Measurements from ENCODE around the gene MBNL1.
A peak's percentile ranks its signal among the peaks of the same experiment; 100 is the strongest.

MBNL1 gene

DNA sequence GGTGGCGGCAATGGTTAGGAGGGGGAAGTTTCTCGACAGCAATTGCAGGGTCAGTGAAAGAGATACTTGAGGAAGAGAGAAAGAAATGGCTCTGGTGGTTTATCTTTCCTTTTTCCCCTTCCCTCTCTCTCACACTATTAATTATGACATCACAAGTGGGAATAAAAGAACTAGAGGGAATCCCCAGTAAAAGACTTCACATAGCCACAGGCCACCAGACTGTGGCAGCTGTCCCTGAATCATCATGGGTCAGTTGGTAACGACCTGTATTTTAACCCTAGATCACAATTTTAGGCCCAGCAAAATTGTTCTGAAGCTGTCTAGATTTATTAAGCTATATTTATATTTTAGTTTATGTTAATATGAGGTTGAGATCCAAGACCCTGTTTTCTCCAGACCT, 40.3 kb downstream of the MBNL1 start:
- no peak for FAIRE-seq
- no peak for DNase-seq (ENCODE audit: insufficient read length, low spot score)
- TF ChIP-seq POU2F2 (IDR thresholded peaks at IDR 0.05; ENCODE audit: low read depth, low read length): no peak
- TF ChIP-seq POLR2AphosphoS5 (IDR thresholded peaks at IDR 0.05; ENCODE audit: low read depth, low read length): no peak
- TF ChIP-seq POLR2A (IDR thresholded peaks at IDR 0.05; ENCODE audit: low read depth, low read length): no peak
- no peak for TF ChIP-seq SPI1 (IDR thresholded peaks at IDR 0.05; ENCODE audit: low read depth, low read length)
- no peak for TF ChIP-seq TAF1 (IDR thresholded peaks at IDR 0.05; ENCODE audit: low read depth, low read length)
- no peak for TF ChIP-seq PAX5 (IDR thresholded peaks at IDR 0.05; ENCODE audit: insufficient read depth, low read length, severe bottlenecking)

DNA sequence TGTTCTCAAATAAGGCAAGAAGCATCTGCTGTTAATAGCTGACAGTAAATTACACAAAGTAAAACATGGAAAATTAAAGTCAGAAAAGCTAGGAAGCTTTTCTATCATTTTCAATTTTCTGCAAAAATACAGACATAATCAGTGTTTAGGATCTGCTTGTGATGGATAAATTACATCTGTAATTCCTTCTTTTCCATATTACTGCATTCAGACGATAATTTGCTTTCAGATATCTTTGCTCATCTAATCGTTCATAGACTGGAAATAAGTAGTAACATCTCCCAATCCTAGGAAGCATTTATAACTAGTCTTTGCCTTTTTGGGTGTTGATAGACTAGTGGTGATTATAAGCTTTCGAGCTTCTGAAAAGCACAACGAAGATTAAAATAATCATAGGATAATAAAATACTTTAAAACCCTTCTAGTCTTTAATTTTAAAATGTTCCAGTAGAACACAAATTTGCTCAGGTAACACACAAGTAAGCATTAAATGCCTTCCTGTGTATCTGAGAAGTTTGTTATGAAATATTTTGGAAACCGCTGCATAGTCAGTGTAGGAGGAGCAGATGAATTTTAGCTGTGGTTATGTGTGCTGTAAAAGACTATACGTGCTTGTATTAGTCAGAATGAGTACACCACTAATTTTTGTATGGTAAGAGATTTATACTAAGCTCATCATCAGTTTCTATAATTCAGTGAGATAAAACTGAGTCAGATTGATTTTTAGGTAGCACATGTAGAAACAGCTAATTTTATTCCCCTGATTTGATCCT, 41.0 kb downstream of the MBNL1 start:
- DNase-seq (ENCODE audit: insufficient read length, low spot score) (no peak), FAIRE-seq (no peak)
- no peak for TF ChIP-seq PAX5 (IDR thresholded peaks at IDR 0.05; ENCODE audit: insufficient read depth, low read length, severe bottlenecking)
- no peak for TF ChIP-seq POU2F2 (IDR thresholded peaks at IDR 0.05; ENCODE audit: low read depth, low read length)
- TF ChIP-seq POLR2AphosphoS5 (IDR thresholded peaks at IDR 0.05; ENCODE audit: low read depth, low read length): no peak
- no peak for TF ChIP-seq SPI1 (IDR thresholded peaks at IDR 0.05; ENCODE audit: low read depth, low read length)
- no peak for TF ChIP-seq POLR2A (IDR thresholded peaks at IDR 0.05; ENCODE audit: low read depth, low read length)
- no peak for TF ChIP-seq TAF1 (IDR thresholded peaks at IDR 0.05; ENCODE audit: low read depth, low read length)

DNA sequence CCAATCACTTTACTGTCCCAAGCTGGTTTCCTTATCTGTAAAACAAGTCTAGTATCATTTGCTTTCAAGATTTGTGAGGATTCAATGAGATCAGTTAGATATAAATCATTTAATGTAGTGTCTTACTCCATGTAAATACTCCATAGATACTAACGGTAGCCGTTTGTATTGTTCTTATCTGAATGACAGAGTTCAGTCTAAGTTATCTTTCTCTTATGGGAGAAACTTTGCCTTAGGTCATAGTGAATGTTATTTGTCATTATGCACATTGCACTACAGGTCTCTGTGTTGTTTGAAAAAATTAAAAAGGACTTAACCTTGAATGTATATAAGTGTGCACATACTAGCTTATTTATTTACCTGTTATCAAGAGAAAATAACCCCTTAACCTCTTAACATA, 44.7 kb downstream of the MBNL1 start:
- TF ChIP-seq POLR2A (IDR thresholded peaks at IDR 0.05; ENCODE audit: low read depth, low read length) (no peak), POLR2AphosphoS5 (IDR thresholded peaks at IDR 0.05; ENCODE audit: low read depth, low read length) (no peak), SPI1 (IDR thresholded peaks at IDR 0.05; ENCODE audit: low read depth, low read length) (no peak), TAF1 (IDR thresholded peaks at IDR 0.05; ENCODE audit: low read depth, low read length) (no peak), POU2F2 (IDR thresholded peaks at IDR 0.05; ENCODE audit: low read depth, low read length) (no peak), PAX5 (IDR thresholded peaks at IDR 0.05; ENCODE audit: insufficient read depth, low read length, severe bottlenecking) (no peak)
- FAIRE-seq: no peak
- no peak for DNase-seq (ENCODE audit: insufficient read length, low spot score)

DNA sequence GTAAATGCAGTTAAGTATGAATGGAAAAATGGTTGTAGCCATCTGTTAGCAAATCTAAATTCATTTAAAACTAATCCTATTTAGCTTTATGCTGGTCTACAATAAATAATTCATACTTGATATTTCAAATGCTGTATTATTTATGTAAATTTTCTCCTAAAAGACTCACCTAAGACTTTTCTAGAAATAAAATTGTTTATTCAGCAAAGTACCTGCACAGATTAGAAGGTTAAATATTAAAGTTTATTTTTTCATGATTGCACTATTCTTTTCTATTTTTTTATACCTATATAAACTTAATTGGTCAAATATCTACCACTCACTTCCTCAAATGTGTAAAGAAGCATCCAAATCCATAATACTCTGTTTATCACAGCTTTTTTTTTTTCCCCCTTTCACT, 45.2 kb downstream of the MBNL1 start:
- FAIRE-seq (no peak), DNase-seq (ENCODE audit: insufficient read length, low spot score) (no peak)
- TF ChIP-seq SPI1 (IDR thresholded peaks at IDR 0.05; ENCODE audit: low read depth, low read length) (0 out of 2 replicates have a peak, but pooled peaks have one; percentile 5), POU2F2 (IDR thresholded peaks at IDR 0.05; ENCODE audit: low read depth, low read length) (no peak), TAF1 (IDR thresholded peaks at IDR 0.05; ENCODE audit: low read depth, low read length) (no peak)

DNA sequence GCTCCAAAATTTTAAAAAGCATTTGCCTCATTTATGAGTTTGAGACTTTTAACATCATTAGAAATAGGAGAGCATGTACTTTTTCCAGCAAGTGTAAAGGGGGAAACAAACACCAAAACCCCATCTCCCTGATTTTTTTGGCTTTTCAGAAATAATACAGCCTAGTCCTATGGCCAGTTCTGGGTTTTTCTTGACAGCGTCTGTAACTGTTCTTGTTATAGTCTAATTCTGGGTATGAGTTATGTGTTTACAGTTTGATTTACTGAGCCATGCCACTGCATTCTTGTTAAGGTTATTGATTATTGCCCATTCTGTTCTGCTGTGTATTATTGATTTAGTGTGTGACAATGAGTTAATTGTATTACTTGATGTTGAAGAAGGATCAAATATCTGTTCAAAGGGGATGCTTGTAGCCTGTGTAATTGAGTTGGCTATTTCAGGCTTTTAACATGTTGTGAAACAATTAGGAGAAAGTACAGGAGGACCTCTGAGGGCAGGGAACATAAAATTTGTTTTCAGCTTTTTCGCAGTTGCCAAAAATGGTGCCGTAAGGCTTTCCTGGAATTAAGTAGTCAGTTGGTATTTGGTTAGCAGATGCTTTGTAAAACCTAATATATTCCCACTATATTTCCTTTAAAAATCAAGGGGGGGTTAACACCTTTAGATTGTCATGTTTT, 46.1 kb downstream of the MBNL1 start:
- DNase-seq (ENCODE audit: insufficient read length, low spot score) (no peak), FAIRE-seq (peak; percentile 20)
- TF ChIP-seq SPI1 (IDR thresholded peaks at IDR 0.05; ENCODE audit: low read depth, low read length) (no peak), POU2F2 (IDR thresholded peaks at IDR 0.05; ENCODE audit: low read depth, low read length) (no peak), POLR2A (IDR thresholded peaks at IDR 0.05; ENCODE audit: low read depth, low read length) (no peak), POLR2AphosphoS5 (IDR thresholded peaks at IDR 0.05; ENCODE audit: low read depth, low read length) (no peak), TAF1 (IDR thresholded peaks at IDR 0.05; ENCODE audit: low read depth, low read length) (no peak), PAX5 (IDR thresholded peaks at IDR 0.05; ENCODE audit: insufficient read depth, low read length, severe bottlenecking) (no peak)

DNA sequence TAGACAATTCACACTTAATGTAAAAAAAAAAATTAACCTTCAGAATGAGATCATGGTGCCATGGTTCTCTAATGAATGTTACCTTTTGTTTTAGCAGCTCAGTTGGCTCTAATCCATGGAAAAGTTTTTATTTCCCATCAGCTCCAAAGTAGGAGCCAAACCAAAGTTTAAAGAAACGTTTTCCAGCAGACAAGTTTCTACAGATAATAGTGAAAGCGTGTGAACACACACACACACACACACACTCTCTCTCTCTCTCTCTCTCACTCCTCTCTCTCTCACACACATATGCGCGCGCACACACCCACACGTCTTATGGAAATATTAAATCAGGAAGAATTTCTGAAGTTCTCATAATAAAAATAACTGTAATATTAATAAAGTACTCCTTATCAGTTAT, 46.9 kb downstream of the MBNL1 start:
- TF ChIP-seq SPI1 (IDR thresholded peaks at IDR 0.05; ENCODE audit: low read depth, low read length): no peak
- no peak for TF ChIP-seq TAF1 (IDR thresholded peaks at IDR 0.05; ENCODE audit: low read depth, low read length)
- no peak for TF ChIP-seq POU2F2 (IDR thresholded peaks at IDR 0.05; ENCODE audit: low read depth, low read length)
- TF ChIP-seq PAX5 (IDR thresholded peaks at IDR 0.05; ENCODE audit: insufficient read depth, low read length, severe bottlenecking): no peak
- TF ChIP-seq POLR2A (IDR thresholded peaks at IDR 0.05; ENCODE audit: low read depth, low read length): no peak
- no peak for TF ChIP-seq POLR2AphosphoS5 (IDR thresholded peaks at IDR 0.05; ENCODE audit: low read depth, low read length)
- no peak for DNase-seq (ENCODE audit: insufficient read length, low spot score)
- FAIRE-seq: no peak

DNA sequence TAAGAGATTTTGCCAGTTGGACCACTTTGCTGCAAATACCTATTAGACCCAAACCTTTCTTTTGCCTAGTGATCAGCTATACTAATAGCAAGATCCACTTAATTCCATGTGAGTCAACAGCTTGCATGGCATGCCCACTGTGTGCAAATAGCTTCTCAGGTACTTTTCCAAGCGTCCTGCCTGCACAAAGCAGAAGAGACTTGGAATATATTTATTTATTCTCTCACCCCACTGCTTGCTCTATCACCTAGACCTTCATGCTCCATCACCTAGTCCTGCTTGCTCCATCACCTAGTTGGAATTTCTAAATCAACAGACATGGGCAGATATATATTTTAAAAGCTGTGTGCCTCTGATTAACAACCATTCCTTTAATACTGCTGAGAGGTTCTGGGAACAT, 47.6 kb downstream of the MBNL1 start:
- FAIRE-seq: peak; percentile 5
- TF ChIP-seq PAX5 (IDR thresholded peaks at IDR 0.05; ENCODE audit: insufficient read depth, low read length, severe bottlenecking): no peak
- TF ChIP-seq POU2F2 (IDR thresholded peaks at IDR 0.05; ENCODE audit: low read depth, low read length): no peak
- no peak for TF ChIP-seq SPI1 (IDR thresholded peaks at IDR 0.05; ENCODE audit: low read depth, low read length)
- TF ChIP-seq POLR2AphosphoS5 (IDR thresholded peaks at IDR 0.05; ENCODE audit: low read depth, low read length): no peak
- no peak for TF ChIP-seq TAF1 (IDR thresholded peaks at IDR 0.05; ENCODE audit: low read depth, low read length)
- no peak for TF ChIP-seq POLR2A (IDR thresholded peaks at IDR 0.05; ENCODE audit: low read depth, low read length)
- DNase-seq (ENCODE audit: insufficient read length, low spot score): no peak

DNA sequence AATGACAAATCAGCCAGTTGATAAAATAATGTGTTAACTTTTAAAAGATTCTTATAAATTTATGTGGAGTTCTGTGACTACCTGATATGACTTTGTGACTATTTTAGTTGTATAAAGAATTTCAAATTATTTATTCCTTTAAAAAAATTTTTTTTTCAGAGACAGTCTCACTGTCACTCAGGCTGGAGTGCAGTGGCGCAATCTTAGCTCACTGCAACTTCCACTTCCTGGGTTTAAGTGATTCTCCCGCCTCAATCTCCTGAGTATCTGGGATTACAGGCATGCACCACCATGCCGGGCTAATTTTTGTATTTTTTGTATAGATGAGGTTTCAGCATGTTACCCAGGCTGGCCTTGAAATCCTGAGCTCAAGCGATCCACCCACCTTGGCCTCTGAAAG, 48.5 kb downstream of the MBNL1 start:
- TF ChIP-seq SPI1 (IDR thresholded peaks at IDR 0.05; ENCODE audit: low read depth, low read length) (no peak), POLR2AphosphoS5 (IDR thresholded peaks at IDR 0.05; ENCODE audit: low read depth, low read length) (no peak), PAX5 (IDR thresholded peaks at IDR 0.05; ENCODE audit: insufficient read depth, low read length, severe bottlenecking) (no peak), POU2F2 (IDR thresholded peaks at IDR 0.05; ENCODE audit: low read depth, low read length) (no peak), TAF1 (IDR thresholded peaks at IDR 0.05; ENCODE audit: low read depth, low read length) (no peak), POLR2A (IDR thresholded peaks at IDR 0.05; ENCODE audit: low read depth, low read length) (no peak)
- FAIRE-seq (no peak), DNase-seq (ENCODE audit: insufficient read length, low spot score) (no peak)

DNA sequence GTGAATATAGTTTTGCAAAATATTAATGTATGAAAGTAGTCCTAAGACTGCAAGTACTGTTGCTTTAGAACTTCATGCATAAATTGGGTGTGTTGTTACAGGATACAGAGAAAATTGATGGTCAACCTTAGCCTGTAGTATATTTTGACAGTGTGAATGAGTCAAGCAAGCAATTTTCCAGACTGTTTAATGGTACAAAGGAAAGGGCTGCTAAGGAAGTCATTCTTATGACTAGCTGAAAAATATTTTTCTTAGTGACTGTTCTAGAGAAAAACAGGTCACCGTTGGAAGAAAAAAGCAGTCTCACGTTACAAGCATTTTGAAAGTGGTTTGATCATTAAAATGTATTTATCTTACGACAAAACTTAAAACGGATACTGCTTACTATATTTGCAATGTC, 49.2 kb downstream of the MBNL1 start:
- DNase-seq (ENCODE audit: insufficient read length, low spot score) (no peak), FAIRE-seq (no peak)
- no peak for TF ChIP-seq POLR2AphosphoS5 (IDR thresholded peaks at IDR 0.05; ENCODE audit: low read depth, low read length)
- no peak for TF ChIP-seq PAX5 (IDR thresholded peaks at IDR 0.05; ENCODE audit: insufficient read depth, low read length, severe bottlenecking)
- no peak for TF ChIP-seq SPI1 (IDR thresholded peaks at IDR 0.05; ENCODE audit: low read depth, low read length)
- TF ChIP-seq TAF1 (IDR thresholded peaks at IDR 0.05; ENCODE audit: low read depth, low read length): no peak
- no peak for TF ChIP-seq POLR2A (IDR thresholded peaks at IDR 0.05; ENCODE audit: low read depth, low read length)
- TF ChIP-seq POU2F2 (IDR thresholded peaks at IDR 0.05; ENCODE audit: low read depth, low read length): no peak

Data from GM12891 (cell line).